ENCODE results near the gene VPS51. TPM values are rescaled to one million over a fixed set of nuclear protein-coding genes. Genes with fewer than 3 reads are reported as not detected.

Gene VPS51
- polyA plus RNA-seq, 3 donors: 37.2 to 77.3 (median 39.4) TPM

GRCh38 chr11:65156256-65156655 lies 60.2 kb downstream of the VPS51 start:
- no peak overlapping the region for H3K4me2 ChIP-seq (replicated peaks; ENCODE audit: extremely low read depth, low read length, poor library complexity, severe bottlenecking)
- no peaks in the 10 kb centered on the region for H4K20me1 ChIP-seq (ENCODE audit: insufficient read depth, low read length)
- Mint-ChIP-seq H3K27me3 (ENCODE audit: low read depth in 3 of 3) (peaks cover 0 to 1% (median 0%) of the 10 kb centered on the region in 3 donors), H3K4me1 (peaks cover 35% of the 10 kb centered on the region), H3K36me3 (no peaks in the 10 kb centered on the region), H3K27ac (peak overlapping the region in 4 of 7 donors; percentile 16 to 82 (median 38)), H3K4me3 (no peak overlapping the region), H3K9me3 (no peaks in the 10 kb centered on the region)
- no peak for DNase-seq
- intact Hi-C loops (cut with micrococcal nuclease): no loop called here
- H3K27me3 ChIP-seq (ENCODE audit: control insufficient read depth in 2 of 2, insufficient read depth in 2 of 2, low read length in 2 of 2): no peaks in the 10 kb centered on the region
- 100% methylated on average over 3 of the region's 3 CpGs for WGBS (ENCODE audit: insufficient coverage)
- no peaks in the 10 kb centered on the region for H3K9me3 ChIP-seq (replicated peaks in 1 of 2; ENCODE audit: control insufficient read depth in 1 of 2, insufficient read depth in 1 of 2, low read length in 2 of 2)
- H3K9ac ChIP-seq (ENCODE audit: insufficient read depth, low read length, poor library complexity, severe bottlenecking): no peak overlapping the region
- peak overlapping the region in 1 of 2 donors; percentile 2 for H3K27ac ChIP-seq (ENCODE audit: low read depth in 1 of 2, low read length in 2 of 2)
- no peak overlapping the region for H3K4me3 ChIP-seq (replicated peaks in 1 of 3; ENCODE audit: low read depth in 2 of 3, low read length in 3 of 3)
- H3K4me1 ChIP-seq (ENCODE audit: control insufficient read depth in 1 of 2, insufficient read depth in 2 of 2, low read length in 2 of 2): peaks cover 28 to 34% of the 10 kb centered on the region in 2 donors
- H2AFZ ChIP-seq (ENCODE audit: insufficient read depth, low read depth, low read length, poor library complexity, severe bottlenecking): no peak overlapping the region
- no peaks in the 10 kb centered on the region for H3K36me3 ChIP-seq (replicated peaks in 1 of 2; ENCODE audit: control insufficient read depth in 1 of 2, insufficient read depth in 2 of 2, low read length in 2 of 2)
- no peaks in the 10 kb centered on the region for H3K79me2 ChIP-seq (ENCODE audit: insufficient read depth, low read length)
- no peak for TF ChIP-seq CTCF (IDR thresholded peaks at IDR 0.05)

GRCh38 chr11:65156926-65157325 lies 60.9 kb downstream of the VPS51 start:
- H3K27me3 Mint-ChIP-seq (ENCODE audit: low read depth in 3 of 3): peaks cover 0 to 1% (median 0%) of the 10 kb centered on the region in 3 donors
- no peak for TF ChIP-seq CTCF (IDR thresholded peaks at IDR 0.05)
- no peak overlapping the region for H3K9ac ChIP-seq (ENCODE audit: insufficient read depth, low read length, poor library complexity, severe bottlenecking)

More at GRCh38 chr11:65156926-65157325, 60.9 kb downstream of the VPS51 start:
- Mint-ChIP-seq H3K9me3 (no peaks in the 10 kb centered on the region), H3K4me3 (no peak overlapping the region), H3K27ac (peak overlapping the region in 5 of 7 donors; percentile 16 to 69 (median 22)), H3K4me1 (peaks cover 29% of the 10 kb centered on the region), H3K36me3 (no peaks in the 10 kb centered on the region)
- Histone ChIP-seq H3K9me3 (replicated peaks in 1 of 2; ENCODE audit: control insufficient read depth in 1 of 2, insufficient read depth in 1 of 2, low read length in 2 of 2) (no peaks in the 10 kb centered on the region), H3K36me3 (replicated peaks in 1 of 2; ENCODE audit: control insufficient read depth in 1 of 2, insufficient read depth in 2 of 2, low read length in 2 of 2) (no peaks in the 10 kb centered on the region), H4K20me1 (ENCODE audit: insufficient read depth, low read length) (no peaks in the 10 kb centered on the region), H2AFZ (ENCODE audit: insufficient read depth, low read depth, low read length, poor library complexity, severe bottlenecking) (peak overlapping the region; percentile 46), H3K4me1 (ENCODE audit: control insufficient read depth in 1 of 2, insufficient read depth in 2 of 2, low read length in 2 of 2) (peaks cover 22 to 27% of the 10 kb centered on the region in 2 donors), H3K4me3 (replicated peaks in 1 of 3; ENCODE audit: low read depth in 2 of 3, low read length in 3 of 3) (no peak overlapping the region), H3K27me3 (ENCODE audit: control insufficient read depth in 2 of 2, insufficient read depth in 2 of 2, low read length in 2 of 2) (no peaks in the 10 kb centered on the region), H3K27ac (ENCODE audit: low read depth in 1 of 2, low read length in 2 of 2) (peak overlapping the region in 1 of 2 donors; percentile 2), H3K79me2 (ENCODE audit: insufficient read depth, low read length) (no peaks in the 10 kb centered on the region), H3K4me2 (replicated peaks; ENCODE audit: extremely low read depth, low read length, poor library complexity, severe bottlenecking) (no peak overlapping the region)
- no peak for DNase-seq
- WGBS (ENCODE audit: insufficient coverage): 93% methylated on average over 3 of the region's 3 CpGs
- intact Hi-C loops (cut with micrococcal nuclease): no loop called here
